ENCODE data around the gene EYS.

DNA sequence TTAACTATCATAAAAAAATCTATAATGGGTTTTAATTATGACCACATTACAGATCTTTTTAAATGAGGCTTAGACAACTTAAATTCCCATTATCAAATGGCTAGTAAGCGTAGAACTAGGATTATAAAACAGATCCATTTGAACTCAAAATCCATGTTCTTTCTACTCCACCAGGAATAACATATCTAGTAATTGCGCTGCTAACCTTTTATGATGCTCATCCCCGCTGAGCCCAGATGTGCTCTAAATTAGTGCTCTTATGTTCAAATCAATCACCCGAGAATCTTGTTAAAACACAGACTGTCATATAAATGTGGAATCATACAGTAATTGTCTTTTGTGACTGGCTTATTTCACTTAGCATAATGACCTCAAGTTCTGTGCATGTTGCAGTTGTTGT is 1168.3 kb downstream of the EYS start:
- TF ChIP-seq EP300 (IDR thresholded peaks at IDR 0.05): no peak
- TF ChIP-seq, protein P1, sequence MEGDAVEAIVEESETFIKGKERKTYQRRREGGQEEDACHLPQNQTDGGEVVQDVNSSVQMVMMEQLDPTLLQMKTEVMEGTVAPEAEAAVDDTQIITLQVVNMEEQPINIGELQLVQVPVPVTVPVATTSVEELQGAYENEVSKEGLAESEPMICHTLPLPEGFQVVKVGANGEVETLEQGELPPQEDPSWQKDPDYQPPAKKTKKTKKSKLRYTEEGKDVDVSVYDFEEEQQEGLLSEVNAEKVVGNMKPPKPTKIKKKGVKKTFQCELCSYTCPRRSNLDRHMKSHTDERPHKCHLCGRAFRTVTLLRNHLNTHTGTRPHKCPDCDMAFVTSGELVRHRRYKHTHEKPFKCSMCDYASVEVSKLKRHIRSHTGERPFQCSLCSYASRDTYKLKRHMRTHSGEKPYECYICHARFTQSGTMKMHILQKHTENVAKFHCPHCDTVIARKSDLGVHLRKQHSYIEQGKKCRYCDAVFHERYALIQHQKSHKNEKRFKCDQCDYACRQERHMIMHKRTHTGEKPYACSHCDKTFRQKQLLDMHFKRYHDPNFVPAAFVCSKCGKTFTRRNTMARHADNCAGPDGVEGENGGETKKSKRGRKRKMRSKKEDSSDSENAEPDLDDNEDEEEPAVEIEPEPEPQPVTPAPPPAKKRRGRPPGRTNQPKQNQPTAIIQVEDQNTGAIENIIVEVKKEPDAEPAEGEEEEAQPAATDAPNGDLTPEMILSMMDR (IDR thresholded peaks at IDR 0.05): no peak
